Activated naive CD4-positive, alpha-beta T cell treated with anti-CD3 and anti-CD28 coated beads, Interleukin-2, amount 50 U/mL, for 16 hours (primary cell): ENCODE results near the gene ARMC12.

Source experiments
- DNase-seq: peaks from one replicate; pipeline ENCODE4 v3.0.0-alpha.2; 2020

Gene ARMC12

GRCh38 chr6:35777356-35778102, 40.7 kb downstream of the ARMC12 start:
- DNase-seq: no peak

GRCh38 chr6:35778437-35778836, 41.6 kb downstream of the ARMC12 start:
- DNase-seq: no peak

GRCh38 chr6:35780719-35781118, 43.9 kb downstream of the ARMC12 start, which contains the start of gene CLPSL1:
Gene CLPSL1, plus strand, starts transcription at chr6:35781019. Its CDS starts 92 bp downstream, at chr6:35781111.
- no peak for DNase-seq

- DNase-seq: no peak
Observed at GRCh38 chr6:35781290-35781689, 44.5 kb downstream of the ARMC12 start.

GRCh38 chr6:35782424-35782823, 45.6 kb downstream of the ARMC12 start:
- no peak for DNase-seq

- DNase-seq: no peak
Observed at GRCh38 chr6:35784200-35784599, 47.4 kb downstream of the ARMC12 start.

- DNase-seq: no peak
Observed at GRCh38 chr6:35786272-35786671, 49.4 kb downstream of the ARMC12 start.

GRCh38 chr6:35786810-35787209, 50.0 kb downstream of the ARMC12 start:
- DNase-seq: no peak

GRCh38 chr6:35787266-35788218, 50.7 kb downstream of the ARMC12 start:
- no peak for DNase-seq

GRCh38 chr6:35788423-35788982, 51.7 kb downstream of the ARMC12 start:
- no peak for DNase-seq

GRCh38 chr6:35790683-35791082, 53.9 kb downstream of the ARMC12 start:
- DNase-seq: no peak

GRCh38 chr6:35794536-35795452, 58.0 kb downstream of the ARMC12 start:
- no peak for DNase-seq

GRCh38 chr6:35795453-35796071, 58.7 kb downstream of the ARMC12 start:
- no peak for DNase-seq

GRCh38 chr6:35796236-35796635, 59.4 kb downstream of the ARMC12 start:
- no peak for DNase-seq

- no peak for DNase-seq
Observed at GRCh38 chr6:35797837-35798526, 61.1 kb downstream of the ARMC12 start.
